ENCODE results near the gene ZBTB18. TPM values are rescaled to one million over a fixed set of nuclear protein-coding genes. Genes with fewer than 3 reads are reported as not detected.

The ZBTB18 gene
- total RNA-seq, 1 experiment from 2014 or later: 1.8 TPM

- H3K27me3 ChIP-seq (ENCODE audit: insufficient read depth, low read length): peaks cover 68% of the 10 kb centered on the region
- no peak overlapping the region for H3K4me3 ChIP-seq (replicated peaks in 1 of 2; ENCODE audit: low read depth in 1 of 2, low read length in 2 of 2)
- ChIA-PET CTCF (no interaction called here), POLR2A (no interaction called here), RAD21 (ENCODE audit: low non-redundant PET in 1 of 2, low total read pairs in 2 of 2, uncharacterized antibody in 2 of 2, unreplicated experiment in 2 of 2) (no interaction called here)
- no peaks in the 10 kb centered on the region for H3K4me1 ChIP-seq (ENCODE audit: control insufficient read depth in 1 of 2, insufficient read depth in 2 of 2, low read length in 2 of 2)
- H3K4me2 ChIP-seq (ENCODE audit: low read length): no peak overlapping the region
- DNase-seq (ENCODE audit: low read depth, low spot score) (no peak), ATAC-seq (no peak)
- no peaks in the 10 kb centered on the region for H4K20me1 ChIP-seq (ENCODE audit: insufficient read depth)
- intact Hi-C loops (cut with micrococcal nuclease): no loop called here
- BruUV-seq (replicated peaks): no TSS peak
- TF ChIP-seq EZH2phosphoT487 (IDR thresholded peaks at IDR 0.05; ENCODE audit: borderline replicate concordance): no peak
- TF ChIP-seq YY1 (IDR thresholded peaks at IDR 0.05; ENCODE audit: extremely low read depth, insufficient replicate concordance, low read depth, low read length): no peak
- TF ChIP-seq SP1 (IDR thresholded peaks at IDR 0.05; ENCODE audit: low read depth): no peak
- TF ChIP-seq ZFX (IDR thresholded peaks at IDR 0.05): no peak
- TF ChIP-seq ZNF274 (IDR thresholded peaks at IDR 0.05; ENCODE audit: low read depth, low read length): no peak
- TF ChIP-seq CEBPB (IDR thresholded peaks at IDR 0.05; ENCODE audit: low read depth): no peak
- no peak for TF ChIP-seq POLR2AphosphoS5 (IDR thresholded peaks at IDR 0.05; ENCODE audit: low read depth, low read length)
- TF ChIP-seq, protein P1, sequence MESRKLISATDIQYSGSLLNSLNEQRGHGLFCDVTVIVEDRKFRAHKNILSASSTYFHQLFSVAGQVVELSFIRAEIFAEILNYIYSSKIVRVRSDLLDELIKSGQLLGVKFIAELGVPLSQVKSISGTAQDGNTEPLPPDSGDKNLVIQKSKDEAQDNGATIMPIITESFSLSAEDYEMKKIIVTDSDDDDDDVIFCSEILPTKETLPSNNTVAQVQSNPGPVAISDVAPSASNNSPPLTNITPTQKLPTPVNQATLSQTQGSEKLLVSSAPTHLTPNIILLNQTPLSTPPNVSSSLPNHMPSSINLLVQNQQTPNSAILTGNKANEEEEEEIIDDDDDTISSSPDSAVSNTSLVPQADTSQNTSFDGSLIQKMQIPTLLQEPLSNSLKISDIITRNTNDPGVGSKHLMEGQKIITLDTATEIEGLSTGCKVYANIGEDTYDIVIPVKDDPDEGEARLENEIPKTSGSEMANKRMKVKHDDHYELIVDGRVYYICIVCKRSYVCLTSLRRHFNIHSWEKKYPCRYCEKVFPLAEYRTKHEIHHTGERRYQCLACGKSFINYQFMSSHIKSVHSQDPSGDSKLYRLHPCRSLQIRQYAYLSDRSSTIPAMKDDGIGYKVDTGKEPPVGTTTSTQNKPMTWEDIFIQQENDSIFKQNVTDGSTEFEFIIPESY (IDR thresholded peaks at IDR 0.05; ENCODE audit: extremely low read depth, insufficient replicate concordance, low read length): no peak
- no peak for TF ChIP-seq RAD21 (IDR thresholded peaks at IDR 0.05; ENCODE audit: low read depth)
- no peak for TF ChIP-seq EGR1 (IDR thresholded peaks at IDR 0.05; ENCODE audit: low read depth)
- TF ChIP-seq FOSL1 (IDR thresholded peaks at IDR 0.05; ENCODE audit: low read depth): no peak
- no peak for TF ChIP-seq EZH2 (IDR thresholded peaks at IDR 0.05)
- TF ChIP-seq, protein P2, sequence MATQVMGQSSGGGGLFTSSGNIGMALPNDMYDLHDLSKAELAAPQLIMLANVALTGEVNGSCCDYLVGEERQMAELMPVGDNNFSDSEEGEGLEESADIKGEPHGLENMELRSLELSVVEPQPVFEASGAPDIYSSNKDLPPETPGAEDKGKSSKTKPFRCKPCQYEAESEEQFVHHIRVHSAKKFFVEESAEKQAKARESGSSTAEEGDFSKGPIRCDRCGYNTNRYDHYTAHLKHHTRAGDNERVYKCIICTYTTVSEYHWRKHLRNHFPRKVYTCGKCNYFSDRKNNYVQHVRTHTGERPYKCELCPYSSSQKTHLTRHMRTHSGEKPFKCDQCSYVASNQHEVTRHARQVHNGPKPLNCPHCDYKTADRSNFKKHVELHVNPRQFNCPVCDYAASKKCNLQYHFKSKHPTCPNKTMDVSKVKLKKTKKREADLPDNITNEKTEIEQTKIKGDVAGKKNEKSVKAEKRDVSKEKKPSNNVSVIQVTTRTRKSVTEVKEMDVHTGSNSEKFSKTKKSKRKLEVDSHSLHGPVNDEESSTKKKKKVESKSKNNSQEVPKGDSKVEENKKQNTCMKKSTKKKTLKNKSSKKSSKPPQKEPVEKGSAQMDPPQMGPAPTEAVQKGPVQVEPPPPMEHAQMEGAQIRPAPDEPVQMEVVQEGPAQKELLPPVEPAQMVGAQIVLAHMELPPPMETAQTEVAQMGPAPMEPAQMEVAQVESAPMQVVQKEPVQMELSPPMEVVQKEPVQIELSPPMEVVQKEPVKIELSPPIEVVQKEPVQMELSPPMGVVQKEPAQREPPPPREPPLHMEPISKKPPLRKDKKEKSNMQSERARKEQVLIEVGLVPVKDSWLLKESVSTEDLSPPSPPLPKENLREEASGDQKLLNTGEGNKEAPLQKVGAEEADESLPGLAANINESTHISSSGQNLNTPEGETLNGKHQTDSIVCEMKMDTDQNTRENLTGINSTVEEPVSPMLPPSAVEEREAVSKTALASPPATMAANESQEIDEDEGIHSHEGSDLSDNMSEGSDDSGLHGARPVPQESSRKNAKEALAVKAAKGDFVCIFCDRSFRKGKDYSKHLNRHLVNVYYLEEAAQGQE (IDR thresholded peaks at IDR 0.05; ENCODE audit: low read depth): no peak
- no peak for TF ChIP-seq CBX3 (IDR thresholded peaks at IDR 0.05; ENCODE audit: low read depth)
- TF ChIP-seq ELF1 (IDR thresholded peaks at IDR 0.05; ENCODE audit: borderline replicate concordance, low read depth): no peak
- no peak for TF ChIP-seq JUND (IDR thresholded peaks at IDR 0.05)
- no peak for TF ChIP-seq SRF (IDR thresholded peaks at IDR 0.05; ENCODE audit: low read depth)
- H3K79me2 ChIP-seq (ENCODE audit: insufficient read depth, low read length): no peaks in the 10 kb centered on the region
- no peak overlapping the region for H2AFZ ChIP-seq (ENCODE audit: low read depth, low read length, poor library complexity, severe bottlenecking)
- H3K27ac ChIP-seq (ENCODE audit: low read depth, low read length): no peak overlapping the region
- no peak overlapping the region for H3K9ac ChIP-seq (ENCODE audit: low read length)
- no peaks in the 10 kb centered on the region for H3K9me3 ChIP-seq (ENCODE audit: control insufficient read depth in 1 of 2, insufficient read depth in 1 of 2, low read depth in 1 of 2, low read length in 2 of 2)
- H3K9me2 ChIP-seq (ENCODE audit: insufficient read depth): no peaks in the 10 kb centered on the region
- H3K36me3 ChIP-seq (ENCODE audit: control insufficient read depth in 1 of 2, insufficient read depth in 2 of 2, low read length in 2 of 2): no peaks in the 10 kb centered on the region
Observed at GRCh38 chr1:244062156-244062725, 11.2 kb downstream of the ZBTB18 start.

All from HCT116 (cell line).